Osteocyte (in vitro differentiated cells): Measurements from ENCODE around the gene MED10. TPM values are rescaled to one million over a fixed set of nuclear protein-coding genes. Genes with fewer than 3 reads are reported as not detected.
"Not testable (repeated sequence)": the region's sequence is repeated elsewhere in the genome, so short reads cannot be mapped to it uniquely, and the experiment has no call there.

Experiments used
- DNase-seq: peaks from one replicate; pipeline ENCODE4 v3.0.0; 2021; ENCODE audit warnings: mixed read lengths; ENCODE audit not compliant: unreplicated experiment; ENCODE audit errors: extremely low spot score
- H3K27ac Mint-ChIP-seq: one replicate; pipeline ENCODE4 v1.8.0; 2021; ENCODE audit warnings: mild to moderate bottlenecking, mixed read lengths; ENCODE audit not compliant: unreplicated experiment
- H3K27me3 Mint-ChIP-seq: one replicate; pipeline ENCODE4 v1.8.0; 2021; ENCODE audit warnings: mixed read lengths; ENCODE audit not compliant: unreplicated experiment
- H3K36me3 Mint-ChIP-seq: one replicate; pipeline ENCODE4 v1.8.0; 2021; ENCODE audit warnings: mixed read lengths; ENCODE audit not compliant: unreplicated experiment
- H3K4me1 Mint-ChIP-seq: one replicate; pipeline ENCODE4 v1.8.0; 2021; ENCODE audit warnings: mixed read lengths; ENCODE audit not compliant: unreplicated experiment
- H3K4me3 Mint-ChIP-seq: one replicate; pipeline ENCODE4 v1.8.0; 2021; ENCODE audit warnings: mild to moderate bottlenecking, moderate library complexity, mixed read lengths; ENCODE audit not compliant: unreplicated experiment
- H3K9me3 Mint-ChIP-seq: one replicate; pipeline ENCODE4 v1.8.0; 2021; ENCODE audit warnings: mixed read lengths; ENCODE audit not compliant: unreplicated experiment
- CTCF ChIP-seq: fragments of 200-600 bp; sonication (generic); IDR thresholded peaks from 2 replicates; pipeline ENCODE4 v1.5.0; 2021; ENCODE audit warnings: antibody characterized with exemption, mild to moderate bottlenecking, moderate library complexity
- total RNA-seq: library from RNA; stranded (reverse); gene quantifications from 2 replicates; pipeline ENCODE4 v1.2.1, GENCODE V29; 2021

Gene MED10
- total RNA-seq, 1 donor from 2014 or later: 28.2 TPM

- no peaks in the 10 kb centered on the region for H3K27me3 Mint-ChIP-seq
Observed at GRCh38 chr5:6362846-6363245, 15.5 kb downstream of the MED10 start.

GRCh38 chr5:6361101-6361500 is 17.2 kb downstream of the MED10 start:
- DNase-seq: peak; percentile 44
- H3K27ac Mint-ChIP-seq: no peak overlapping the region
- no peak overlapping the region for H3K4me3 Mint-ChIP-seq
- no peak for TF ChIP-seq CTCF
- H3K9me3 Mint-ChIP-seq: no peaks in the 10 kb centered on the region
- no peaks in the 10 kb centered on the region for H3K27me3 Mint-ChIP-seq
- H3K4me1 Mint-ChIP-seq: peaks cover 4% of the 10 kb centered on the region
- H3K36me3 Mint-ChIP-seq: no peaks in the 10 kb centered on the region

More at GRCh38 chr5:6362846-6363245, 15.5 kb downstream of the MED10 start:
- peaks cover 3% of the 10 kb centered on the region for H3K36me3 Mint-ChIP-seq
- peak; percentile 75 for DNase-seq
- TF ChIP-seq CTCF: no peak
- no peak overlapping the region for H3K4me3 Mint-ChIP-seq
- peaks cover 4% of the 10 kb centered on the region for H3K4me1 Mint-ChIP-seq
- H3K9me3 Mint-ChIP-seq: no peaks in the 10 kb centered on the region
- H3K27ac Mint-ChIP-seq: no peak overlapping the region

GRCh38 chr5:6360323-6361072 is 17.8 kb downstream of the MED10 start:
- Mint-ChIP-seq H3K27ac (no peak overlapping the region), H3K4me1 (peaks cover 4% of the 10 kb centered on the region), H3K9me3 (no peaks in the 10 kb centered on the region), H3K4me3 (no peak overlapping the region), H3K27me3 (no peaks in the 10 kb centered on the region), H3K36me3 (no peaks in the 10 kb centered on the region)
- DNase-seq: peak; percentile 68
- TF ChIP-seq CTCF: no peak

- TF ChIP-seq CTCF: no peak
- no peaks in the 10 kb centered on the region for H3K27me3 Mint-ChIP-seq
- DNase-seq: peak; percentile 72
- H3K4me3 Mint-ChIP-seq: no peak overlapping the region
- H3K36me3 Mint-ChIP-seq: no peaks in the 10 kb centered on the region
- no peak overlapping the region for H3K27ac Mint-ChIP-seq
- no peaks in the 10 kb centered on the region for H3K9me3 Mint-ChIP-seq
- peaks cover 4% of the 10 kb centered on the region for H3K4me1 Mint-ChIP-seq
Observed at GRCh38 chr5:6359555-6360322, 18.6 kb downstream of the MED10 start.

- peaks cover 4% of the 10 kb centered on the region for H3K4me1 Mint-ChIP-seq
- H3K27ac Mint-ChIP-seq: no peak overlapping the region
- H3K27me3 Mint-ChIP-seq: no peaks in the 10 kb centered on the region
- no peak overlapping the region for H3K4me3 Mint-ChIP-seq
- no peak for TF ChIP-seq CTCF
- no peaks in the 10 kb centered on the region for H3K9me3 Mint-ChIP-seq
- no peaks in the 10 kb centered on the region for H3K36me3 Mint-ChIP-seq
- peak; percentile 70 for DNase-seq
Observed at GRCh38 chr5:6358434-6358820, 19.9 kb downstream of the MED10 start.

- not testable (repeated sequence) for H3K27me3 Mint-ChIP-seq, H3K36me3 Mint-ChIP-seq
Observed at GRCh38 chr5:6357817-6358433, 20.4 kb downstream of the MED10 start.

More at GRCh38 chr5:6357817-6358433, 20.4 kb downstream of the MED10 start:
- H3K4me1 Mint-ChIP-seq, H3K4me3 Mint-ChIP-seq, H3K9me3 Mint-ChIP-seq, H3K27ac Mint-ChIP-seq: not testable (repeated sequence)
- peak; percentile 68 for DNase-seq
